ENCODE measurements around the gene VSTM4.

VSTM4 gene

GRCh38 chr10:49055221-49055849 is 60.0 kb downstream of the VSTM4 start:
- no peak for DNase-seq (ENCODE audit: low read depth)
- H3K4me3 ChIP-seq (ENCODE audit: low read depth, low read length) = no peak overlapping the region
- no peak for TF ChIP-seq CTCF (IDR thresholded peaks at IDR 0.05; ENCODE audit: low read depth, low read length, missing control alignments)

GRCh38 chr10:49054753-49055152 is 60.6 kb downstream of the VSTM4 start:
- H3K4me3 ChIP-seq (ENCODE audit: low read depth, low read length) = no peak overlapping the region
- no peak for TF ChIP-seq CTCF (IDR thresholded peaks at IDR 0.05; ENCODE audit: low read depth, low read length, missing control alignments)
- DNase-seq (ENCODE audit: low read depth) = no peak

- no peak overlapping the region for H3K4me3 ChIP-seq (ENCODE audit: low read depth, low read length)
- DNase-seq (ENCODE audit: low read depth) = no peak
- no peak for TF ChIP-seq CTCF (IDR thresholded peaks at IDR 0.05; ENCODE audit: low read depth, low read length, missing control alignments)
Observed at GRCh38 chr10:49053998-49054692, 61.2 kb downstream of the VSTM4 start.

GRCh38 chr10:49053053-49053997 is 62.0 kb downstream of the VSTM4 start:
- TF ChIP-seq CTCF (IDR thresholded peaks at IDR 0.05; ENCODE audit: low read depth, low read length, missing control alignments) = no peak
- DNase-seq (ENCODE audit: low read depth) = peak; percentile 77
- H3K4me3 ChIP-seq (ENCODE audit: low read depth, low read length) = no peak overlapping the region

- no peak for TF ChIP-seq CTCF (IDR thresholded peaks at IDR 0.05; ENCODE audit: low read depth, low read length, missing control alignments)
- no peak for DNase-seq (ENCODE audit: low read depth)
- H3K4me3 ChIP-seq (ENCODE audit: low read depth, low read length) = no peak overlapping the region
Observed at GRCh38 chr10:49052069-49052468, 63.3 kb downstream of the VSTM4 start.

GRCh38 chr10:49050906-49051305 is 64.4 kb downstream of the VSTM4 start:
- H3K4me3 ChIP-seq (ENCODE audit: low read depth, low read length) = no peak overlapping the region

More at GRCh38 chr10:49050906-49051305, 64.4 kb downstream of the VSTM4 start:
- DNase-seq (ENCODE audit: low read depth) = no peak
- TF ChIP-seq CTCF (IDR thresholded peaks at IDR 0.05; ENCODE audit: low read depth, low read length, missing control alignments) = no peak
